Activated T-cell treated with anti-CD3 and anti-CD28 coated beads, Interleukin-2, amount 50 U/mL, for 48 hours (primary cell): ENCODE data around the gene KCNAB1.

Source experiments
- DNase-seq, 2 experiments: peaks; one replicate each; pipeline ENCODE4 v3.0.0-alpha.2; 2020

The KCNAB1 gene

DNA sequence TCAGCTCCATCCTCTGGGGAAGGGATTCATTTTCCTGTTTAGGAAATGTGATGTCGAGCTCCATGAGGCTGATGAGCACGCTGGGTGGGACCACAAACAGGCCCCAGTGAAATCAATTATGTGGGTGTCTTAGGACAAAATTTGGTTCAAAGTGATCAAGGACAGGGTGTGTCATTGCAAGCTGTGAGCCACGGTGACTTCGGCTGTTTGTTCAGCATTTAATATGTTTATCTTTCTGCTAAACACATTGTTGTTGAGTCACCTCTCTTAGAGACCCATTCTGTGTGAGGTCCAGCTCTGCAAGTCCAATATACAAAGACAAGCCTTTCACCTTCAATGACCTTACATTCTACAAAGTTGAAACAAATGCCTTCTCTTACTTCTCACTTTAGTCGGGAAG lies 393.2 kb downstream of the KCNAB1 start:
- DNase-seq: no peak

DNA sequence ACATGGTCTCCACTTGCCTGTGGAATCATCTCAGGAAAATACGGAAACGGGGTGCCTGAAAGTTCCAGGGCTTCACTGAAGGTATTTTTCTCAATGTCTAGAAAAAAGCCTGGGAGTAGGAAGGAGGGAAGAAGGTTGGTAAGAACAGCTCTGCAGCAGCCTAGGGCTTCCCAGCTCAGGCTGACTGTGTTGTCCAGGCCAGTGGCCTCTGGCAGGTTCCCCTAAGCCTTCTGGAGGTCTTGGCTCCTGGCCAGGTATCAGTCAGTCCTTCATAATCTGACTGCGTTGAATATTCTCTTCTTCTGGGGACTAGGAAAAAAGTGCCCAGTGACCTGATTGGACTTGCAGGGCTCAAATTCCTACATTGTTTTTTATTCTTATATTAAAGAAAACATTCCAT lies 395.9 kb downstream of the KCNAB1 start:
- DNase-seq: no peak

DNA sequence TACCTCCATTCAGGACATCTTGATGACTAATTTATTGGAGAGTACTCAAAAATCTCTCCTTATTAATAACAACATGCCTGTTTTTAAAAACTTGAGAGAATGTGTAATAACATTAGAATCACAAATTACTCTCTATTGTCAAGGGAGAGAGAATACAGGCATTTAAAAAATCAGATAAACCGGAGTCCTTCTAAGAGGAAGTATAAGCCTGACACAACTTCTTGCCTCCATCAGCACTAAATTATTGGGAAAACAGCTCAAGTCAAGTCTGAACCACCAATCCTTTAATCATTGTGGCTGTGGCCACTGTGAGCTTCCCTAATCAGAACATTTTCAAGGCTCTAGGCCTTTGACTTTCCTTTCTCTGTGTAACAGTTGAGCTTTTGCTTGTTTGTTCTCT lies 396.6 kb downstream of the KCNAB1 start:
- DNase-seq: no peak

DNA sequence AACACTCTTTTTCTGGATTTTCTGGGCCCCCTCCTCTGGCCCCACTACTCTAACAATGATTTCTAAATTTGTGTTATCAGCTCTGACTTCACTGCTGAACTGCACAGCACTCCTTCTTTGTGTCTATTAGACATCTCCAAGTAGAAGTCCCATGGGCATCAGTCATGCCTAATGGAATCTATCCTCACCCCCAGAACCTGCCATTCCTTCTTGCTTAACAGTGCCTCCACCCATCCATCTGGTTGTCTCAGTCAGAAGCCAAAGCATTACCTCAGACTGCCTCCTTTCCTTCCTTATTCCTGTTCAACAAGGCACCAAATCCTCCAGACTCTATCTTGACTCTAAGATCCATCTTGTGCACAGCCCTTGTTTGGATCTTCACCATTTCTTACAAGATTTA lies 398.3 kb downstream of the KCNAB1 start:
- no peak for DNase-seq

DNA sequence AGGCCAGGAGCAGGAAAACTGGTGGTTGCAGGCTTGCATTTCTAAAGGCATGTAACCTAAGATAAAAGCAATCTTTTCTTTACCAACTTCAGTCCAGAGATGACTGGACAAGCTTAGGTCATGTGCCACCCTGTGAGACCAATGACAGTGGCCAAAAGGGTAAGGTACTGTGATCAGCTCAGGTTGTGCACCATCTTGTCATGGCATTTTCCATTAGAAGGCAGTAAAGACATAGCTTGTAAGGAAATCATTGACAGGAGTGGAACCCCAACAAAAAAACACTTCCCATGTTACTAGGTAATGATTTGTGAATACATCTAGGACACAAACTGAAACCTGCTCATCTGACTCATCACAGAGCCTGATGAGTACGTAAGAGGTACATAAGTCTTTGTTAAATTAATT lies 399.4 kb downstream of the KCNAB1 start:
- DNase-seq: peak in 1 of 2 experiments; percentile 35

DNA sequence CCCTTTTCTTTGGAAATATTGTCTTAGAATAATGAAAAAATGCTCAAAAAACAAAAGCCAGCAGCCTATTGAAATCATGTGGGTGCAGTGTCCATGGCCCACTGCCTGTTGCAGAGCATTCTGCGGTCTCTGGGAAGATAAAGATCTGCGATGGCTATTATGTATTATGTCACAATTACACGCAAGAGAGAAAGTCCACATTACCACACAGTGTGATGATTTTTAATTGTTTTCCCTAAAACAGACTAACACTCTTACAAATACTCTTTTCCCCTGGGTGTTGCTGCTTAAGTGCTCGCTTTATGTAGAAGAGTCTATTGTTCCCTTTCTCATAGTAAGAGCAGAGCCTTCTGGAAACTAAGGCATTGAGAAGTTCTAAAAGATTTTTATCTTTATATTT lies 402.3 kb downstream of the KCNAB1 start:
- DNase-seq: no peak

DNA sequence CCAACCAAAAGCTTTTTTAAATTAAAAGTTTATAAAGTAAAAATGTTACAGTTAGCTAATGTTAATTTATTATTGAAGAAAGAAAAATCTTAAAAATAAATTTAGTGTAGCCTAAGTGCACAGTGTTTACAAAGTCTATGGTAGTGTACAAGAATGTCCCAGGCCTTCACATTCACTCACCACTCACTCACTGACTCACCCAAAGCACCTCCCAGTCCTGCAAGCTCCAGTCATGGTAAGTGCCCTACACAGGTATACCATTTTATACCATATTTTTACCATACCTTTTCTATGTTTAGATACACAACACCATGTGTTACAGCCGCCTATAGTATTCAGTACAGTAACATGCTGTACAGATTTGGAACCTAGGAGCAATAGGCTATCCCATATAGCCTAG lies 405.4 kb downstream of the KCNAB1 start:
- no peak for DNase-seq

DNA sequence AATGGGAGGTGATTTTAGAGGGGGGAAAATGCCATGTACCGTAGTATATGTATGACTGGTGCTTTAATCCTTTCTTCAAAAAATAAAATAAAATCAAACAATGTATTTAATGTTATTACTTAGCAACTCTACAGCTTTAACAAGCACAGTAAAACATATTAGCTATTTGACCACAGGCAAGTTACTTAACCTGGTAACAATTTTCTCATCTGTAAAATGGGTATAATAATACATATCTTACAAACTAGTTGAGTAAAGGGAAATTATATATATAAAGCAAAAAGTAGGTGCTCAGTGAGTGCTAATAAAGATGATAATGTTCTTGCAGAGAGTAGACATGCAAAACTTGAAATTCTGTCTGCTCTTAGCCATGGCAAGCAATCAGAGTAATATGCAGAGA lies 406.7 kb downstream of the KCNAB1 start:
- no peak for DNase-seq

DNA sequence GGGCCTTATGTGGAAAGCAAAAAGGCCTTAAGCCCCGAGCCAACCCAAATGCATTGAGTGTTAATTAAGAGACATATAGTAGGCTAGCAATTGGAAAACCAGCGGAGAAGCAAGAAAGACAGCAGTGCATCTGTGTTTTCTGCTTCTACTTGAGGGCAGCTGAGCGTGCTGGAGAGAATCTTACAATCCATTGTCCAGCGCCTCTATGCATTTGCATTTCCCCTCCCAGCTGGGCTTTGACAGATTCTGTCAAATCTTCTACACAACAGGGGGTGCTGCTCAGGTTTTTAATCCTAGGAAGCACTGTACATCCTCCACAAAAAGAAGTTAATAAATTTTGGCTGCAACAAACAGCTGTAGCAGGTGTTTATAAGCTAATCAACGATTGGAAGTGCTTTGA lies 410.6 kb downstream of the KCNAB1 start:
- no peak for DNase-seq

DNA sequence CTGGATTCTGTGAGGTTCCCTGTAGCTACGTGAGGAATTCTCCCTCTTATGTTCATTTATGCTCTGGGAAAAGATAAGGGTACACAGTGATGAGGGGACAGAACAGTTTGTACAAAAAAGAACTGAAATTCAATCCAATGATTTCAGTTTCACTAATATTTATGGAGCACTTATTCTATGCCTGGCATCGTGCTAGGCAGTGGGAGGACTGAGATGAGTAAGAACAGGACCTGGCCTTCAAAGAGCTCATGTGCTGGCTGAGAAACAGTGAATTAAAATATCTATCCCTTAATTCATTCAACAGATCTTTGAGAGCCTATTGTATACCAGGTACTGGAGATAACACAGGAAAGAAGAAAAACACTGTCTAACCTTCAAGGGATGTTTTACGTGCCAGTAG lies 412.4 kb downstream of the KCNAB1 start:
- no peak for DNase-seq

DNA sequence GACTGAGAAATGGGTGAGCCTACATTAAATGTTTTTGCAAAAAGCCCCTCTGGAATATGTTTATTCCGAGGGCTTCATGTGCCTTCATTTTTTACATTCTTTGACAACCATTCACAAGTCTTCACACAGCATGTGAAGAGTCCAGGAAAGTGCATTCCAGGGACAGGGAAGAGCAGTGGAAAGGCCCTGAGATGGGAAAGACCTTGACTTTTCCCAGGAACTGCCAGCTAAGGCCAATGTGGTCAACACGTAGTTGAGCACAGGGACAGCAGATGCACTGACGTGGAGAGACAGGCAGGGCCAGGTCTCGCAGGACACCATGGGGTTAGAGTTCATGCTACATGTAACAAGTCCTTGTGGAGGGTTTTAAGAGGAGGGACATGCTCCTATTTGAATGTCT lies 412.8 kb downstream of the KCNAB1 start:
- no peak for DNase-seq

DNA sequence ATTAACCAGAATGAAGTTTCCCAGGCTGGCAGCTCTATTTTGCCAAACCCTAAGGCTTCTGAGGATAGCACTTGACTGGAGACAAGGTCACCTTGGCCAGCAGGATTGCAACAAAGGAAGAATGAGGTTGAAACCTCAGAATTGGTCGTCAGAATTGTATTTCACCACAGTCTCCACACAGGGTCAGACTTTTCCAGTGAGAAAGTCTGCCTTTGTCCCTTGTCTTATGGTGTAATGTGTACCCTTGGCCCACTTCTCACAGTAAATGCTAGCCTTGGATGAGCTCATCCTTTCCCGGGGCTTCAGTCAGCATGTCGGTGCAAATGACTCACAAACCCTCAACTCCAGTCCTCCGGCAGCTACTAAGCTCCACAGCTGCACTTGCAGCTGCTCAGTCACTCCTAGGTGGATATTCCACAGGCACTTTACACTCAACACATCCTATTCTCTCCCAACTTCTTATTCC lies 414.8 kb downstream of the KCNAB1 start:
- DNase-seq: peak; percentile 36 to 49

DNA sequence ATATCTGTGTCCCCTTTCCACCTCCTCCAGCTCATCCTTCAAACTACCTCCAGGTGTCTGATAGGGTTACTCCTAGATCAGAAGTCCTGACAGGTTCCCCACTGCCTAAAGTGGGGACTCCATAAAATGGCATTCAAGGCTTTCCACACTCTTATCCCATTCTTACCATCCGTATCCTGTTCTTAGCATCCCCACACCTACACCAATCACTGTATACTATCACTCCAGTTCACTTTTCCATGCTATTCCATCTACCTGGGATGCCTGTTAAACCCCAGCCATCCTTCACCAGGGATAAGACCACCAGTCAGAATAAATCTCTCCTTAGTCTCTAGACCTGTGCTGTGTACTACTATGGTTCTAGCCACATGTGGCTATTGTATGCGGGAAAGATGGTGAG lies 415.4 kb downstream of the KCNAB1 start:
- no peak for DNase-seq

DNA sequence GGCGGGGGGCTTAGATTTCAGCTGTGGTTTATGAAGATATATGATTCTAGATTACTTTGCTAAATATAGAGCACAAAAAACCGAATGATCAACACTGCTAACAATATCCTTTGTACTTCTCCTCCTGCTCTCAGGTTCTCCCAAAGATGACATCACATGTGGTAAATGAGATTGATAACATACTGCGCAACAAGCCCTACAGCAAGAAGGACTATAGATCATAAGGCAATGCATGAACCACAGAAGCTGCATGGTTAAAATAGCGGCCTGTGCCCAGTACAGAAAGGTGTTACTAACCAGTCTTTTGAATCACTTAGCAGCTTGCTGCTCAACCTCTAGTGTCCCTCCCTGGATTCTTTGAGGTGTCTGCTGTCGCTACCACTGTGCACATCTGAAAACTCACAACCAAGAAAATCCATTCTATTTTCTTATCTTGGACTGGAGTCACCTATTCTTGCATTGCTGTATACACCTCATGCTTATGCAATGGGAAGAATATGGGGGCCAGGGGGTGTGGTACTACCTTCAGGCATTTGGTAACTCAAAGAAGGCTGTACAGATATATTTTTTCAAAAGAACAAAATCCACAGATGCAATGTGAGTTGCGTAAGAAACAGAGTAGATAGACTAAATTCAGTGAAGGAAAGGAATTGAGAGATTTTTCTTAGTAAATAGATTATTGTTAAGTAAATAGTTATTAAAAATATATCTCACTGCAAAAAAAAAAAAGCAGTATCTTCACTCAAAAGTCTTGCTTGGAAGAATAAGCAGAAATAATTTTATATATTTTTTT lies 416.3 kb downstream of the KCNAB1 start:
- DNase-seq: no peak

DNA sequence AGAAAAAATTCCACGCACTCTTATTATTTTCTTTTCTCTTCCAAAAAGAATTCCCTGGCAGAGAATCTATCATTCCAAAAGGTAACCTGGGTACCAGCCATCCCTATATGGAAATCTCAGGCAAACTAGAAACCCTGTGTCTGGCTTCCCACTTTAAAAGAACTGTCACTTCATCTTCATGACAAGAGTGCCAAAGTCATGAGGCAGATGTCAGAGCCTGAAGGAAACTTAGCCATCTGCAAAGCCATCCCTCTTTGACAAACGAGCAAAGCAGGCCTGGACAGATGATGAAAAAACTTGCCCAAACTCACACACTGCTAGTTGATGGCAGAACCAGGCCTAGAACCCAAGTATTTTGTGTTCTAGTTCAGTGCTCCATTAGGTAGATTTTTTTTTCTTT lies 418.7 kb downstream of the KCNAB1 start:
- no peak for DNase-seq

DNA sequence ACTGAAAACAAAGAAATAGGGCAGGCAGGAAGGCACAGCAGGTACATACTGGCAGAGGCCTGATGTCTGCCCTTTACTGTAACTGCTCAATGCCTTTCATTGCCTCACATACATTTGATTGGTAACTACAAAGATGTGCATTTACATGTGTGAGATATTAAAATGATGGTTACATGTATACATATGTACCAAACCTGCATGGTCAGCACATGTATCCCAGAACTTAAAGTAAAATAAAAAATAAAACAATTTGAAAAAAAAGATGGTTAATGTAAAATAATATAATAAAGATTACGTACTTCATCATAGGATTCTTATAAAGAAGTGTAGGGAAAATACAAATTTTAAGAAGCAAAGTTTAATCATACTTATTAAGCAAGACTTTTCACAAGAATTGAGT lies 419.4 kb downstream of the KCNAB1 start:
- no peak for DNase-seq

DNA sequence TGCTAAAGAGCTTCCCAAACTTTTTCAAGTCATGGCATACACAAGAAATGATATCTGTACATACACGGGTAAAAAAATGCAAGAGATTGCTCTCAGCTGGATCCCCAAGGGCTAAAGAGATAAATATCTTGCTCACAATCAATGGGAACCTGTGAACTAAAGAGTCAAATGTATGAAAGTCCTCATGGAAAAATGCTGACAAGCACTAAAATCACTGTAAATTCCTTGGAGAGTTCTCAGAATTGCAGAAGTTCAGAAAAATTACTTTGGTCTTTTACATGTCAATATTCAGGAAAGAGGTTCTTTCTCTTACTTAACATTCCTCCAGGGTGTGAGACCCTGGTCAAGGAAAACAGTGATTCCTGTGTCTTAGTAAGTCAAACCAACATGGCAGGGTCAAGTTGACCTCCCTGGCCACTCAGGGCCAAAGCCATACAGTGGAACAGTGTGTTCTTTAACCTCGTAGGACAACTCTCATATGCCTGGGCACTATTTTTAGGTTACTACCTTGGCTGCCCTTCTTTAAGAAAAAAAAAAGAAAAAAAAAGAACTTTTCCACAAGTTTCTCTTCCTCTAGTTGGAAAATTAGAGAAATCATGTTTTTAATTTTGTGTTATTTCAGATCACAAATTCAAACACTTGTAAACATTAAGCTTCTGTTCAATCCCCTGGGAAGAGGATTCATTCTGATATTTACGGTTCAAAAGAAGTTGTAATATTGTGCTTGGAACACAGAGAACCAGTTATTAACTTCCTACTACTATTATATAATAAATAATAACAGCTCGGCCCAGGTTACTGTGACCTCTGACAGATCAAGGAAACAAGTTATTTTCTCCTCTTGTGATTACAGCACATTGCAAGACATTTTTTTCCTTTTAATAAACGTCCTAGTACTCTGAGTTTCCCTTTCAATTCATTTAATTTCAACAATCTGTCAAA lies 422.0 kb downstream of the KCNAB1 start:
- no peak for DNase-seq

DNA sequence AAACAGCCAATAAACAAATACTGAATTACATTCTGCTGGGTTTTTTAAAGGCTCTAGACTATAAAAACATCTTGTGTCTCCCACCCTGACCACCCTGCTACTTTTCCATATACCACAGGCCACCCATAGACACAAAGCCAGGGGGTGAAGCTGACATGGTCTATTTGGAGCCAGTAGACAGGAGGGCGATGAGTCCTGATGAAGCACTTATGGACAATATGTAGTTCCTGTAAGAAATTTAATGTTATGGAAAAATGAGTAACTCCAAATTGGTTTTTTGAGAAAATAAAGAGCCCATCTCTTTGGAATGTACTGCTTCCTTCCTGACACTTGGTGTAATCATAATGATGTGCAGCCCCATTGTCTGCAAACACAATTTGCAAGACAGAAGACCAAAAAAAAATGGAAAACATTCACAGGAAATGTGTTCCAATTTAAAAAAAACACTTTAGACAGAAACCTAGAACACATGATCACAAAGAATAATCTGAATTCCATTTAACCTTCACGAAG lies 422.7 kb downstream of the KCNAB1 start:
- DNase-seq: no peak

DNA sequence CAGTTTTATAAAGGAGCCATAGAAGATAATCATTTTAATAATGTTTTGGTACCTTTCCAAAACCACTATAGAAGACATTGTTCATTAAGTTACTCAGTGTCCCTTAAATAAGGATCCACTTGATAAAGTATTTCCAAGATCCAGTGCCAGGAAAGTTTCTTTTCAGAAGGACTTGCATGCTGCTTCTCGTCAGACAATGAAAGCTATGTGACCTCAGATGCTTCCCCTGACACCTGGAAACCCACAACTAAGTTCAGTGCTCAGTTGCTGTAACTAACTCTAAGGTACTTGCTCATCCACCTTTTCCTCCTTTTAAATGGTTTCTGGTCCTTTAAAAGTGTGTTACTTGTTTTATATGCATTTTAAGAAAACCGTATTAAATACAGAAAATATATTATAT lies 427.3 kb downstream of the KCNAB1 start:
- DNase-seq: no peak

DNA sequence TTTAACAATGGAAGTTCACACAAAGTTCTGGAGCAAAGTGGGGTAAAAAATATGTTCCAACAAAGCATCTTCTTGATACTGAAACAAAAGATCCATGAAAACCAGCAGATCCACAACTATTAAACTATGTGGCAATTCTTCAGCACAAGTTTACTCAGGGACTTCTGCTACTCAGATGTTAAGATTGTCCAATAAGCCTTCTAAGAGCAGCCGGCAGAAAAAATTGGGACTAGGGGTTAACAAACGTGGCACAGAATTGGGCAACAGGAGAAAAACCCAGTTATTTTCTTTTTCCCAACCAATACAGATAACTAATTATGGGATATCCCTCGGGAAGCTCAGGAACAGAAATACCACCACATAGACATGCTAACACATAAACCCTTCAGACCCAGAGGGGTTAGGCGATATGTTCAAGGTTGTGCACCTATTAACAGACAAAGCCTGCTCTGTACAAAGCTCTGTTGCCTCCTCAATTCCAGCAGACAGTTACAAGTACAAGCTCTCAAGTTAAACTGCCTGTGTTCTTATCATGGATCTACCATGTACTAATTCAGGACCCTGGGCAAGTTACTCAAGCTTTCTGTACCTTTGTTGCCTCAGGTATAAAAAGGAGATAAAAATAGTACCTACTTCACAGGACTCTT lies 427.8 kb downstream of the KCNAB1 start:
- no peak for DNase-seq

DNA sequence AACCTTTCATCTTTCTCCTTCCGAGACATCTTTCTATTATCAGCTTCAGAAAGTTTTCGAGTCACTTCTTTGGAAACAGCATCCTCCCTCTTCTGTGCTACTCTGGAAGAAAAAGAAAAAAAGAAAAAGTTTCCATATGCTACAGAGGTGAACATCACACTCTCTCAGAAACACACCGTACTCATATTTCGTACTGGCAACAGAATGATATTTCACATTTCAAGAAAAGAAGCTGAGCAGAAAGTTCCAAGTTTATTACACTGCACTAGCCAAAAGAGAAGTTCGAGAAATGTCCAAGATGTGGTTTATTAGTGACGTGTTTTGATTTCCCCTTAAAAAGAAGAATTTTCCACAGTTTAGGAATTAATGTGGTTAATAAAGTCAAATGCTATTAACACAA lies 428.5 kb downstream of the KCNAB1 start:
- no peak for DNase-seq

DNA sequence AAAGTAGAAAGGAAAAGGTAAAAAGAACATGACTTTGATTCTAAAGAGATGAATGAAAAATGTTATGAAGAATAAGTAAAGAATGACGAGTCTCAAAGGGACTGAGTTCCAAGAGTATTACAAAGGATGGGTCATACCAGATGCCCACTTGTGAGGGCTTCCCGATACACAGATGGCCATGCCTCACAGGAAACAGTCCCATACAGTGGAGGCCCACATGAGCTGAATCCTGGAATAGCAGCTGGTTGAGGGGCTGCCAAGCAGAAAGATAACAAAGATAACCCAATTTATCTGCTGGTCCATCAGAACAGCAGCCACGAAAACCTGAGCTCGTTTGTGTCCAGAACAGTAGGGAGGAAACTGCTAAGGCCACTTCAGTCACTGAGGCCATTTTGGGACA lies 430.9 kb downstream of the KCNAB1 start:
- no peak for DNase-seq

DNA sequence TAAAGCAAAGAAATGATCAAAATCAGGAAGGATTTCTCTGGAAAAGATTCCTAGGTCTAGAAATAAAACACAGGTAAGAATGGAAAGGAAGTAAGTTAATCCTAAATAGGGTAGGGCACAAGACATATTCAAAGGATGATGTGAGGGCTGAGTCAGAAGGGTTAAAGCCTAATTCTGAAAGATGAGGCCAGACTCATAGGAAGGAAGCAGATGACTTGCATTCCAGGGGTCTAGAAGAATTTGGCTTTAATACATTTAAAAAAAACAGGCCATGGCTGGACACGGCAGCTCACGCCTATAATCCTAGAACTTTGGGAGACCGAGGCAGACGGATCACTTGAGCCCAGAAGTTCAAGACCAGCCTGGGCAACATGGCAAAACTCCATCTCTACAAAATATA lies 431.4 kb downstream of the KCNAB1 start:
- DNase-seq: no peak
